Measurements from ENCODE around the gene SENP8. TPM values are rescaled to one million over a fixed set of nuclear protein-coding genes. Genes with fewer than 3 reads are reported as not detected.
A peak's percentile ranks its signal among the peaks of the same experiment; 100 is the strongest.
"Not testable (repeated sequence)": the region's sequence is repeated elsewhere in the genome, so short reads cannot be mapped to it uniquely, and the experiment has no call there.

Gene SENP8
- total RNA-seq (2.0 TPM), polyA plus RNA-seq (2.7 TPM)
- long read RNA-seq, donor 1: 0 reads
- long read RNA-seq, donor 2: 0 reads
- long read RNA-seq, donor 3, full-length matches to known transcripts: 2 of 2 reads
- long read RNA-seq, donor 3, partial matches to known transcripts: 0 of 2 reads
- long read RNA-seq, donor 3, other reads (novel, unspliced or antisense): 0 of 2 reads
- long read RNA-seq, donor 4: 0 reads
- long read RNA-seq, donor 5, full-length matches to known transcripts: 2 of 2 reads
- long read RNA-seq, donor 5, partial matches to known transcripts: 0 of 2 reads
- long read RNA-seq, donor 5, other reads (novel, unspliced or antisense): 0 of 2 reads
- long read RNA-seq, donor 6, full-length matches to known transcripts: 1 of 1 reads
- long read RNA-seq, donor 6, partial matches to known transcripts: 0 of 1 reads
- long read RNA-seq, donor 6, other reads (novel, unspliced or antisense): 0 of 1 reads
- long read RNA-seq, donor 7, full-length matches to known transcripts: 1 of 1 reads
- long read RNA-seq, donor 7, partial matches to known transcripts: 0 of 1 reads
- long read RNA-seq, donor 7, other reads (novel, unspliced or antisense): 0 of 1 reads
- long read RNA-seq, donor 8, full-length matches to known transcripts: 1 of 1 reads
- long read RNA-seq, donor 8, partial matches to known transcripts: 0 of 1 reads
- long read RNA-seq, donor 8, other reads (novel, unspliced or antisense): 0 of 1 reads
- long read RNA-seq, donor 9: 0 reads
- long read RNA-seq, donor 10, full-length matches to known transcripts: 2 of 2 reads
- long read RNA-seq, donor 10, partial matches to known transcripts: 0 of 2 reads
- long read RNA-seq, donor 10, other reads (novel, unspliced or antisense): 0 of 2 reads

GRCh38 chr15:72118017-72118978, at the start of gene SENP8, which contains the start of gene MYO9A:
SENP8 (plus strand) TSS chr15:72118403; CDS start chr15:72139624, 21,221 bp downstream.
MYO9A (minus strand) TSS chr15:72118150; CDS start chr15:72046563, 71,587 bp downstream.
- peak; percentile 97 to 99 (median 98) for DNase-seq (ENCODE audit: low read depth in 6 of 9, low spot score in 9 of 9)
- Histone ChIP-seq H3K27me3 (ENCODE audit: control insufficient read depth in 2 of 2, insufficient read depth in 1 of 2, low read length in 1 of 2) (peaks cover 0 to 4% of the 10 kb centered on the region in 2 donors), H3K36me3 (ENCODE audit: control insufficient read depth in 2 of 2, insufficient read depth in 2 of 2, low read length in 1 of 2) (no peaks in the 10 kb centered on the region), H3K9me3 (ENCODE audit: control insufficient read depth in 2 of 2, insufficient read depth in 1 of 2, low read length in 1 of 2) (no peaks in the 10 kb centered on the region), H3K4me1 (ENCODE audit: control insufficient read depth in 2 of 2, insufficient read depth in 2 of 2, low read length in 2 of 2) (peaks cover 5 to 10% of the 10 kb centered on the region in 2 donors), H3K27ac (ENCODE audit: low read depth in 1 of 2, low read length in 1 of 2) (peak within 1 kb of the TSS; percentile 94 to 98), H3K4me3 (ENCODE audit: low read length in 2 of 2) (peak within 1 kb of the TSS; percentile 78 to 91)
- WGBS: under 1% methylated on average over 69 of the region's 69 CpGs

- Histone ChIP-seq H3K27me3 (ENCODE audit: control insufficient read depth in 2 of 2, insufficient read depth in 1 of 2, low read length in 1 of 2) (no peaks in the 10 kb centered on the region), H3K36me3 (ENCODE audit: control insufficient read depth in 2 of 2, insufficient read depth in 2 of 2, low read length in 1 of 2) (no peaks in the 10 kb centered on the region), H3K9me3 (ENCODE audit: control insufficient read depth in 2 of 2, insufficient read depth in 1 of 2, low read length in 1 of 2) (no peaks in the 10 kb centered on the region), H3K4me3 (ENCODE audit: low read length in 2 of 2) (no peak overlapping the region), H3K4me1 (ENCODE audit: control insufficient read depth in 2 of 2, insufficient read depth in 2 of 2, low read length in 2 of 2) (no peaks in the 10 kb centered on the region), H3K27ac (ENCODE audit: low read depth in 1 of 2, low read length in 1 of 2) (no peak overlapping the region)
- no peak for DNase-seq (ENCODE audit: low read depth in 6 of 9, low spot score in 9 of 9)
Measured at GRCh38 chr15:72068856-72069255, 49.3 kb upstream of the SENP8 start.

GRCh38 chr15:72070817-72071447, 47.3 kb upstream of the SENP8 start:
- Histone ChIP-seq H3K9me3 (ENCODE audit: control insufficient read depth in 2 of 2, insufficient read depth in 1 of 2, low read length in 1 of 2) (no peaks in the 10 kb centered on the region), H3K27me3 (ENCODE audit: control insufficient read depth in 2 of 2, insufficient read depth in 1 of 2, low read length in 1 of 2) (no peaks in the 10 kb centered on the region), H3K4me1 (ENCODE audit: control insufficient read depth in 2 of 2, insufficient read depth in 2 of 2, low read length in 2 of 2) (no peaks in the 10 kb centered on the region), H3K4me3 (ENCODE audit: low read length in 2 of 2) (no peak overlapping the region), H3K36me3 (ENCODE audit: control insufficient read depth in 2 of 2, insufficient read depth in 2 of 2, low read length in 1 of 2) (no peaks in the 10 kb centered on the region), H3K27ac (ENCODE audit: low read depth in 1 of 2, low read length in 1 of 2) (no peak overlapping the region)
- DNase-seq (ENCODE audit: low read depth in 6 of 9, low spot score in 9 of 9): no peak
- 97% methylated on average over 1 of the region's 1 CpG for WGBS

GRCh38 chr15:72071448-72071825, 46.8 kb upstream of the SENP8 start:
- H3K9me3 ChIP-seq (ENCODE audit: control insufficient read depth in 2 of 2, insufficient read depth in 1 of 2, low read length in 1 of 2); DNase-seq (ENCODE audit: low read depth in 6 of 9, low spot score in 9 of 9); H3K4me1 ChIP-seq (ENCODE audit: control insufficient read depth in 2 of 2, insufficient read depth in 2 of 2, low read length in 2 of 2); H3K27me3 ChIP-seq (ENCODE audit: control insufficient read depth in 2 of 2, insufficient read depth in 1 of 2, low read length in 1 of 2); H3K27ac ChIP-seq (ENCODE audit: low read depth in 1 of 2, low read length in 1 of 2); H3K4me3 ChIP-seq (ENCODE audit: low read length in 2 of 2); H3K36me3 ChIP-seq (ENCODE audit: control insufficient read depth in 2 of 2, insufficient read depth in 2 of 2, low read length in 1 of 2): not testable (repeated sequence)
- WGBS: 99% methylated on average over 8 of the region's 8 CpGs

- Histone ChIP-seq H3K36me3 (ENCODE audit: control insufficient read depth in 2 of 2, insufficient read depth in 2 of 2, low read length in 1 of 2) (no peaks in the 10 kb centered on the region), H3K27me3 (ENCODE audit: control insufficient read depth in 2 of 2, insufficient read depth in 1 of 2, low read length in 1 of 2) (no peaks in the 10 kb centered on the region), H3K27ac (ENCODE audit: low read depth in 1 of 2, low read length in 1 of 2) (no peak overlapping the region), H3K4me1 (ENCODE audit: control insufficient read depth in 2 of 2, insufficient read depth in 2 of 2, low read length in 2 of 2) (no peaks in the 10 kb centered on the region), H3K9me3 (ENCODE audit: control insufficient read depth in 2 of 2, insufficient read depth in 1 of 2, low read length in 1 of 2) (no peaks in the 10 kb centered on the region), H3K4me3 (ENCODE audit: low read length in 2 of 2) (no peak overlapping the region)
- no peak for DNase-seq (ENCODE audit: low read depth in 6 of 9, low spot score in 9 of 9)
- WGBS: 98% methylated on average over 5 of the region's 5 CpGs
Measured at GRCh38 chr15:72074335-72075060, 43.7 kb upstream of the SENP8 start.

- Histone ChIP-seq H3K9me3 (ENCODE audit: control insufficient read depth in 2 of 2, insufficient read depth in 1 of 2, low read length in 1 of 2) (no peaks in the 10 kb centered on the region), H3K27me3 (ENCODE audit: control insufficient read depth in 2 of 2, insufficient read depth in 1 of 2, low read length in 1 of 2) (no peaks in the 10 kb centered on the region), H3K4me3 (ENCODE audit: low read length in 2 of 2) (no peak overlapping the region), H3K36me3 (ENCODE audit: control insufficient read depth in 2 of 2, insufficient read depth in 2 of 2, low read length in 1 of 2) (no peaks in the 10 kb centered on the region), H3K27ac (ENCODE audit: low read depth in 1 of 2, low read length in 1 of 2) (no peak overlapping the region), H3K4me1 (ENCODE audit: control insufficient read depth in 2 of 2, insufficient read depth in 2 of 2, low read length in 2 of 2) (no peaks in the 10 kb centered on the region)
- no peak for DNase-seq (ENCODE audit: low read depth in 6 of 9, low spot score in 9 of 9)
- 98% methylated on average over 1 of the region's 1 CpG for WGBS
Measured at GRCh38 chr15:72077950-72078349, 40.3 kb upstream of the SENP8 start.

GRCh38 chr15:72078887-72079286, 39.3 kb upstream of the SENP8 start:
- DNase-seq (ENCODE audit: low read depth in 6 of 9, low spot score in 9 of 9): no peak
- H3K36me3 ChIP-seq (ENCODE audit: control insufficient read depth in 2 of 2, insufficient read depth in 2 of 2, low read length in 1 of 2): no peaks in the 10 kb centered on the region
- no peaks in the 10 kb centered on the region for H3K27me3 ChIP-seq (ENCODE audit: control insufficient read depth in 2 of 2, insufficient read depth in 1 of 2, low read length in 1 of 2)
- 66% methylated on average over 6 of the region's 6 CpGs for WGBS
- no peaks in the 10 kb centered on the region for H3K9me3 ChIP-seq (ENCODE audit: control insufficient read depth in 2 of 2, insufficient read depth in 1 of 2, low read length in 1 of 2)
- H3K4me3 ChIP-seq (ENCODE audit: low read length in 2 of 2): no peak overlapping the region
- no peak overlapping the region for H3K27ac ChIP-seq (ENCODE audit: low read depth in 1 of 2, low read length in 1 of 2)
- H3K4me1 ChIP-seq (ENCODE audit: control insufficient read depth in 2 of 2, insufficient read depth in 2 of 2, low read length in 2 of 2): no peaks in the 10 kb centered on the region

- Histone ChIP-seq H3K27me3 (ENCODE audit: control insufficient read depth in 2 of 2, insufficient read depth in 1 of 2, low read length in 1 of 2) (no peaks in the 10 kb centered on the region), H3K36me3 (ENCODE audit: control insufficient read depth in 2 of 2, insufficient read depth in 2 of 2, low read length in 1 of 2) (no peaks in the 10 kb centered on the region), H3K9me3 (ENCODE audit: control insufficient read depth in 2 of 2, insufficient read depth in 1 of 2, low read length in 1 of 2) (no peaks in the 10 kb centered on the region), H3K4me1 (ENCODE audit: control insufficient read depth in 2 of 2, insufficient read depth in 2 of 2, low read length in 2 of 2) (no peaks in the 10 kb centered on the region), H3K27ac (ENCODE audit: low read depth in 1 of 2, low read length in 1 of 2) (no peak overlapping the region), H3K4me3 (ENCODE audit: low read length in 2 of 2) (no peak overlapping the region)
- no peak for DNase-seq (ENCODE audit: low read depth in 6 of 9, low spot score in 9 of 9)
- 95% methylated on average over 1 of the region's 1 CpG for WGBS
Measured at GRCh38 chr15:72082176-72082575, 36.0 kb upstream of the SENP8 start.

Measured in thymus (tissue), 14 donors.